NCI-H774 (cell line): ENCODE measurements around the gene B4GALT3.

Source experiments
- DNase-seq: peaks from one replicate; lab custom pipeline; 2025; lab: John Stamatoyannopoulos, UW

Gene B4GALT3

DNA sequence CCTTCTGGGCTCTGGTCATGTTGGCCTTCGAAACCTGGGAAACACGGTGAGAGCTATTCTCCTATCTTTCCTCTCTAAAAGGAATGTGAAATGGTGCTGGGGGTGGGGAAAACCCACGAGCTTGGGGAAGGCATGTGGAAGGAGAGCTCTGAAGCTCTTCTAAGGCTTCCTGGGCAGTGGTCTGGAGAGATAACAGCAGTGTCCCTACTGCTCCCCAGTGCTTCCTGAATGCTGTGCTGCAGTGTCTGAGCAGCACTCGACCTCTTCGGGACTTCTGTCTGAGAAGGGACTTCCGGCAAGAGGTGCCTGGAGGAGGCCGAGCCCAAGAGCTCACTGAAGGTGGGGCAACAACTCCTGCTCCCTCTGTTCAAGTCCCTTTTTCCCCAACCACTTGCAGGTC lies 15.3 kb downstream of the B4GALT3 start:
- DNase-seq = no peak

DNA sequence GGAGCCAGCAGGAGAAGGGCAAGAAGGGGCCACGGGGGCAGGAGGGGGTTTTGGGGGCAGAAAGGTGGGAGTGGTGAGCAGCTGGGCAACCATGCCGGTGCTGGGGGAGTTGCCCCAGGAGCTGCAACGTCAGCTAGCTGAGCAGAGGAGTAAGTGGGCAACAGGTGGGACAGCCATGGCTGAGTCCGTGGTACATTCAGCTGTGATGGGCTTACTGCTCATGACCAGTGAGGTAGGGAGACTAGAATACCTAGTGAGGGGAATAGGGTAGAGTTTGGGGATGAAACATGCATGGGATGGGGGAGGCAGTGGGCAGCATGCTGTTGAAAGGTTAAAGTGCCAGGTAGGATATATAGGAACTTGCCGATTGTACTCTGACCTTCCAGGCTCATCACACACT lies 15.7 kb downstream of the B4GALT3 start:
- no peak for DNase-seq

DNA sequence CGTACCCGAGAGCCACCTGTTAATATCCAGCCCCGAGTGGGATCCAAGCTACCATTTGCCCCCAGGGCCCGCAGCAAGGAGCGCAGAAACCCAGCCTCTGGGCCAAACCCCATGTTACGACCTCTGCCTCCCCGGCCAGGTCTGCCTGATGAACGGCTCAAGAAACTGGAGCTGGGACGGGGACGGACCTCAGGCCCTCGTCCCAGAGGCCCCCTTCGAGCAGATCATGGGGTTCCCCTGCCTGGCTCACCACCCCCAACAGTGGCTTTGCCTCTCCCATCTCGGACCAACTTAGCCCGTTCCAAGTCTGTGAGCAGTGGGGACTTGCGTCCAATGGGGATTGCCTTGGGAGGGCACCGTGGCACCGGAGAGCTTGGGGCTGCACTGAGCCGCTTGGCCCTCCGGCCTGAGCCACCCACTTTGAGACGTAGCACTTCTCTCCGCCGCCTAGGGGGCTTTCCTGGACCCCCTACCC lies 16.6 kb downstream of the B4GALT3 start:
- no peak for DNase-seq

DNA sequence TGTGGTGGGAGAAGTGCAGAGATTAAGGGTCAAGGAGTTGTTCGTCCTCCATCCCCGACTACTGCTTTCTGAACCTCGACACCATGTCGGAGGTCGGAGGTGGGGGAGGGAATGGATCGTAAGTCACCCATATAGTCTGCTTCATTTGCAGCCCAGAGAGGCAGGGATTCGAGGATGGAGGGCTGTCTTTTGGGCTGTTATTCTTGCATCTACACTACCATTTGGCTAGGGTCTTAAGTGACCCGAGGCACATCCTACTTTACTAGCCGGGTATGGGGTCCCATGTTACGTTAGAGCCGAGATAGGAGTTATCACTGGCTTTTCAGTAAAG lies 17.4 kb downstream of the B4GALT3 start:
- DNase-seq = no peak

DNA sequence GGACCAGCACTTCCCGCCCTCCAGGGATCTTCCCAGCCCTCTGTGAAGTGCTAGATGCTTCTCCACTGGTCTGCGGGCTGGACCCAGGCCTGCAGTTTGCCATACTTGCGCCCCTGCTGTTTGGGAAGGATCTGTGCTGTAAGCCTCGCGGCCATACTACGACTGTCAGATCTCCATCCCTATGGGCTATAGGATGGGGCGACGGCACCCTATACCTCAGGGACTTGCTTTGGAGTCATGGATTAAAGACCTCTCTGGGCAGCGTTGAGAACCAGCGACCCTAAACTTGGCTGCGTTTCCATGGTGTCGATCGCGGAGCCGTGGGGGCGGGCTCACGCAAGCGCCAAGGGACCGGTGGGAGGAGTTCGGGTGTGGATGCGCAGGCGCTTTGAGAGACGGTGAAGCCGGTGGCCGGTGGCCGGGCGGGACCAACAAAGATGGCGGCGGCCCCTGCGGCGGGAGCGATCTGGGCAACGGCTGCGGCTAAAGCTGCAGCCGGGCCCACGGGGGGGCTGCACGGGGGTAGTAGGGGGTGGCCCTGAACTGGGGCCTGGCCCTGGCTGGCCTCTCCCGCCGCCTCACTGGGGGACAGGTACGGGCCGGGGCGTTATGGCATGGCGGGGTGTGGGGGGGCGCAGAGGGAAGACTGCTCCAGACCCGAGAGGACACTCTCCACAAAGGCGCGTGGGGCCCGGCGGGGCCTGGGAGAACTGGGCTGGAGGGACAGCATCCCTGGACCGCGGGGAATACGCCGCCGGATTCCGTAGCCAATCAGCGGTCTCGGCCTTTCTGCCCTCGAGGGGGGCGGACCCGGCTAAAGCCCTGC lies 18.0 kb downstream of the B4GALT3 start, which contains the start of gene USP21:
Gene USP21, plus strand, starts transcription at position 414 of the 826 bp plus-strand sequence. CDS start 1,141 bp downstream, outside the sequence.
- peak; percentile 88 for DNase-seq

DNA sequence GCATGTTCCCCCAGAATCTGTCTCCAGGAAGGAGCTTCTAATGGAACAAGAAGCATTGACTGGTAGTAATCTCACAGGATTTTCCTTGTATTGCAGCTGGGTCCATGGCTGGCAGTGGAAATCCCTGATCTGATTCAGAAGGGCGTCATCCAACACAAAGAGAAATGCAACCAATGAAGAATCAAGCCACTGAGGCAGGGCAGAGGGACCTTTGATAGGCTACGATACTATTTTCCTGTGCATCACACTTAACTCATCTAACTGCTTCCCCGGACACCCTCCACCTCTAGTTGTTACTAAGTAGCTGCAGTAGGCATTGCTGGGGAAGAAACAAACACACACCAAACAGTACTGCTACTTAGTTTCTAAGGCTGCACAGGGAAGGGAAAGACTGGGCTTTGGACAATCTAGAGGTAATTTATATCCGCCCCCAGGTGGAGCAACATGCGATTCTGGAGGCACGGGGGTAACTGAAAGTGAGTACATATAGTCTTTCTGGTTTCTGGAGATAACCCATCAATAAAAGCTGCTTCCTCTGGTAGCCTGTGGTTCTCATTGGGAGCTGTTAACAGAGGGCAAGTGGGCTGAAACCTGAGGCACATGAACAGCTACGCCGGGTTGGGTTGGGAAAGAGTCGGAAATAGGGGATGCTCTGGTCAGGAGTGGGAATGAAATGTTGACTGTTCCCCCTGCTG lies 18.8 kb downstream of the B4GALT3 start:
- DNase-seq = no peak

DNA sequence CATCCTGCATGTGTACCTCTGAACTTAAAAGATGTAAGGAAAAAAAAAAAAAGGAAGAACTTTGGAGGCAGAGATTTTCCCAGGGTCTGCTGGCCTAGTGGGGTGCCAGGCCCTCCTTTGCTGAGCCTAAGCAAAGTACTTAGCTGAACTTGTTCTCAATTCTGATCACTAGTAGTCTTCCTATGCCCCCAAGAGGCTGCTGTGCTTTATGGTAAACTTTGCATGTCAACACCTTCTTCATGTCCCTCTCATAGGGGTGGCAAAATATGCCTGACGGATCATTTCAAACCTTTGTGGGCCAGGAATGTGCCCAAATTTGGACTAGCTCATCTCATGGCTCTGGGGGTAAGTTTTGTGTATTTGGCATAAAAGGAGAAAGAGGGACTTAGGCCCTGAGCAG lies 19.4 kb downstream of the B4GALT3 start:
- DNase-seq = no peak

DNA sequence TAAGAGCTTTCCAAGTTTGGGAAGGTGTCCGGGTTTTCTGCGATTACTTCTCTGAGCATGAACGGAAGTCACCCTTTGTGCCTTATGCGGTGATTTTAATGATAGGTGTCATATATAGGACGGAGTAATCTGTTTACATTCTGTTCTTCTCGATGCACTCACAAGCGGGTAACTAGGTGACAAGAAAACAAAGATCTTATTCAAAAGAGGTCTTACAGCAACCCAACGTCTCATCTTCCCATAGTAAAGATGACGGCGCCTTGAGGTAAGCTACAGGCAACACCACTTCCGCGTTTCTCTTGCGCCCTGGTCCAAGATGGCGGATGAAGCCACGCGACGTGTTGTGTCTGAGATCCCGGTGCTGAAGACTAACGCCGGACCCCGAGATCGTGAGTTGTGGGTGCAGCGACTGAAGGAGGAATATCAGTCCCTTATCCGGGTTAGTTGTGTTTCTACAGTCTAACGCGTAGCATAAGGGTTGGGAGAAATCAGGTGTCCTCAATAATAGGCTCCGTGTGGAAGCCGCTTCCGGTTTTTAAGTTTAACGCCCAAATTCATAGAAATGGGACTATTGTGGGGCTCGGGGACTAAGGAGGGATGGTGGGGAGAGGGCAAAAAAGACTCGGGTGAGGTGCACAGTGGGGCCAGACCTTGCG lies 23.5 kb downstream of the B4GALT3 start, which contains the start of gene UFC1:
Gene UFC1, plus strand, starts transcription at position 297 of the 656 bp plus-strand sequence. Its CDS starts 20 bp downstream, at position 317.
- peak; percentile 88 for DNase-seq

DNA sequence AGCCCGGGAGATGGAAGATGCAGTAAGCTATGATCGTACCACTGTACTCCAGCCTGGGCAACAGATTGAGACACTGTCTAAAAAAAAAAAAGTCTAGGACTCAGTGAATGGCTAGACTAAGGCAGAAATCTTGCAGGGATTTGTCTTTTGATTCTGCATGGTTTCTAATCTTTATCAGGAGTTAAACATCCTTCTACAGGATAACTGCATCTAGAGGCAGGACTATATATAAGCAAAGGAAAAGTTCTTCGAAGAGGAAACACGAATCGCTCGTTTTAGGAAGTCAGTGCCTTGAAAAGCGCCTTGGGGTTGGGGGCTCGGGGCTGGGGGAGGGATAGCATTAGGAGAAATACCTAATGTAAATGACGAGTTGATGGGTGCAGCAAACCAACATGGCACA lies 24.1 kb downstream of the B4GALT3 start:
- no peak for DNase-seq

DNA sequence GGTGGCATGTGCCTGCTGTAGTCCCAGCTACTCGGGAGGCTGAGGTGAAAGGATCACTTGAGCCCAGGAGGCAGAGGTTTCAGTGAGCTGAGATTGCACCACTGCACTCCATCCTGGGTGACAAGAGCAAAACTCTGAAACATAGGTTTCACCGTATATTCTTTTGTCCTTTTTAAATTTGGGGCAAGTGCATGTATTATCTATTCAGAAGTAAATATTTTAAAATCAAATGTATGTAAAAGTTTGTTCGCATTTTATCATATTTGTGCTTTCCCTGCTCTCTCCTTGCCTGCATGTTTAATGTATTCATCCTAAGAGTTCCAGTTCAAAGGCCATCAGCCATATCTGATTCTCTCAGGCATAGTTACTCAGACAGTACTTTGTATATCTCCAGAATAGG lies 31.5 kb downstream of the B4GALT3 start:
- no peak for DNase-seq

DNA sequence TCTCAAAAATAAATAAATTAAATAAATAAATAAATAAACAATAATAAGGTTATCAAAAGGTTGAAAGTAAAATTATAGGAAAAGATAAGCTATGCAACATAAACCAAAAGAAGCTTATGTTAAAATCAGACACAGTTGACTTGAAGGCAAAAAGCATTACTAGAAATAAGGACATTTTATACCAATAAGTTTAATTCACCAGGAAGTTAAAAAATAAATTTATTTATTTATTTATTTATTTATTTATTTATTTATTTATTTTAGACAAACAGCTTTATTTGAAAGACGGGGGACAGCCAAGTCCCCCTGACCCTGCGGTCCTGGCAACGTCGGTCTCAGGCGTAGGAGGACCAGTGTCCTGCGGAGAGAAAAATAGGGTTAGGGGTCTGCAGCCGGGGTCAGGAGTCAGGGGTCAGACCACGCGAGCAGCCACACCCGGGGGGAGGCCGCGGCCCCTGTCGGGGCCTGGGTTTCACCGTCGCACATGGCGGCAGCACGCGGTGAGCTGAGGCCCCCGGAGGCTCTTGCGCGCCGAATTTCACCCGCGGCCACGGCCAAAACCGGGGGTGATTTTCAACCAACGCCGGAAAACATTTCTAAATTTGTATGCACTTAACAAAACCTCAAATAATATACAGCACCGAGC lies 36.4 kb downstream of the B4GALT3 start:
- no peak for DNase-seq

DNA sequence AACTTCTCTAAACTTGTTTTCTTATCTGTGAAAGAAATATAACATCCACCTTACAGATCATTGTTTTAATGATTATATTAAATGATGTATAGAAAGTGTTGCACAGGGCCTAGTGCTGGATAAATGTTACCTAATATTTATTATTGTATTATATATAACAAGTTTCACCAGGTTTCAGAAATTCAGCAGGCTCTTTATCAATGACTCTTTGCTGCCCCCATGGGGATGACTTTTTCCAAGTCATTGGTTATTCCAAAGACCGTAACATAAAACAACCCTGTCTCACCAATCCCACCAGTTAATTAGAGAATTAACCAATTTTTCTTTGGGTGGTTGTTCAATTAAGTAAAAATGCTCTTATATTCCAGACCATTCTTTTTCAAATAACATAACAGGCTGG lies 37.5 kb downstream of the B4GALT3 start:
- DNase-seq = peak; percentile 5

DNA sequence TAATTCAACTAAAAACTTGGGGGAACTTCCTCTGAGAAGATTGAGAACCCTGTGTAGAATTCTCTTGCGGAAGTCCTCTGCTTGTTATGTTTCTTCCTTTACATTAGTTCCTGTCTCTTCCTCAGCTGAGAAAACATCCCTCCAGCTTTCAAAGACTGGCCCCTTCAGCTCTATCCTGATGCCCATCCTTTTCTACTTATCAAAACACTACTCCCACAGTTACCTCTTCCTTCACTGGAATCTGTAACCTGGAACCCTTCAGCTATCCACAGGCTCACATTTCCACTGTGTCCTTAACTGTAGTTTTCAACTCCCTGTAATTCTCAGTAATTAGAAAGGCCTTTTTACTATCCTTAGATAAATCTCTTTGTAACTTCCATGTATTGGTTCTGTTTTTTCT lies 38.9 kb downstream of the B4GALT3 start:
- no peak for DNase-seq

DNA sequence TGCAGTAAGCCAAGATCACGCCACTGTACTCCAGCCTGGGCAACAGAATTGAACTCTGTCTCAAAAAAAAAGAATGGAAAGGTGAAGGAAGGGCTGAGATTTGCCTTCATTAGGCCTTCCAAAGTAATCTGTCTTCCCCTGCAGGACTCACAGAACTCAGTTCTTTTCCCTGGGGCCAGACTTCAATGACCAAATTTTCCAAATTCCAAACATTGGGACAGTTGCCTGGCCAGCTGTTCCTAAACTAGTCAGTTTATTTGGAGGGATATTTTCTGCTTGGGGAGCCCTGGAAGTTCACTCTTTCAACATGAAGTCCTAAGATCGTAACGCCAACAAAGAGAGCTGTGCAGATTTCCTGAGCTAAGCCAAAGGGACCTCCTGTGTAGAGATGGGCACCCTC lies 39.4 kb downstream of the B4GALT3 start:
- DNase-seq = no peak

DNA sequence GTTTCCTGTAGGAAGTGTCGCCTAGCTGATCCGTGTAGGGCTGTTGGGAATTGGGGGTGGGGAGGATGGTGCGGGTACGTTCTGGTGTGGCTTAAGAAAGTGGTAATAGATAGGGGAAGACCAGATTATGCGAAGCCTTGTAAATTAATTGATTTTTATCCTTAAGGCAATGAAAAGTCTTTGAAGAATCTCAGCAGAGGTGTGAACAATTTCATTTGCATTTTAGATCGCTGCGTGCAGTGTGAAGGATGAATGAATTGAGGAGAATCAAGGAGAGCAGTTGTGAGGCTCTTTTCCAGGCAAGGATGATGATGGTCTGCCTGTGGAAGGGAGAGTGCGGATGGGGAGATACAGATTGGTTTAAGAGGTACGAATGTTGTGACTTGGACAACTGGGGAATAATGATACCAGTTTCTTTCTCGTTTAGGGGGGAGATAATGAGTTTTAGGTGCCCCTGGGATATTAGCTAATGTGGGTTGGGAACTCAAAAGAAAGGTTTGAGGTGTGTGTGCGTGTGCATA lies 44.0 kb downstream of the B4GALT3 start:
- no peak for DNase-seq

DNA sequence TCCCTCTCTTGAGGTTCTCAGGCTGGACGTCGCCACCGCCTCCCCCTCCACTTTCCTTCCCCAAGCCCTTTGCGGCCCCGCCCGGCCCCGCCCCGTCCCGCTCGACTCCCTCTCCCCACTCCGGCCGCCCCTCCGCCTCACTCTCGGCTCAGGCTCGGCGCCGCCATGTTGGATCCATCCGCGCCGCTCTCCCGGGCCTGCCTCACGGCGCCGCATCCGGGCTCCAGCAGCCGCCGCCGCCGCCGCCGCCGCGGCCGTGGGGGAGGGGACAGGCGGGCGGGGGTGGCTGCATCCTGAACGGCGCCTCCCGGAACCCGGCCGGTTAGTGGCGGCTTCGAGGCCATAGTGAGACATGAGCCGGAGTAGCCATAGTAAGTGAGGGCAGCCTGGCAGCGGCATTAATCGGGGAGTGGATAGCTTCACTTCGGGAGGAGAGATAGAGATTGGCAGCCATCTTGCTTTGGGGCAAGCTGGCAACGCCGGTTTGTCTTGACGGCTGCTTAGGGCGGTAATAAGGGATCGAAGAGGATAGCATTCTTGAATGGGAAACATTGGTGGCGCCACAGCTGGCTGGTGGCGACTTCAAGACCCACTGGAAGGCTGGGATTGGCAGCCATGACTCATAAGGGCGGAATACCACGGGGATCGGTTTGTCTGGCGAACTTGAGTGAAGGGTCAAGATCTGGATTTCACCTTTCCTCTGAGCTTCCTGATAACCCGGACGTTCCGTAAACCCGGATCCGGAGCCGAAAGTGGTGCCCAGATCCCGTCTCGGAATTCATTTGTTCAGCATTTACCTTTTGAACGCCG lies 44.7 kb downstream of the B4GALT3 start, which contains the start of gene DEDD:
Gene DEDD, minus strand, starts transcription at position 258 of the 810 bp plus-strand sequence. CDS start 8,205 bp downstream, outside the sequence.
- peak; percentile 91 for DNase-seq

DNA sequence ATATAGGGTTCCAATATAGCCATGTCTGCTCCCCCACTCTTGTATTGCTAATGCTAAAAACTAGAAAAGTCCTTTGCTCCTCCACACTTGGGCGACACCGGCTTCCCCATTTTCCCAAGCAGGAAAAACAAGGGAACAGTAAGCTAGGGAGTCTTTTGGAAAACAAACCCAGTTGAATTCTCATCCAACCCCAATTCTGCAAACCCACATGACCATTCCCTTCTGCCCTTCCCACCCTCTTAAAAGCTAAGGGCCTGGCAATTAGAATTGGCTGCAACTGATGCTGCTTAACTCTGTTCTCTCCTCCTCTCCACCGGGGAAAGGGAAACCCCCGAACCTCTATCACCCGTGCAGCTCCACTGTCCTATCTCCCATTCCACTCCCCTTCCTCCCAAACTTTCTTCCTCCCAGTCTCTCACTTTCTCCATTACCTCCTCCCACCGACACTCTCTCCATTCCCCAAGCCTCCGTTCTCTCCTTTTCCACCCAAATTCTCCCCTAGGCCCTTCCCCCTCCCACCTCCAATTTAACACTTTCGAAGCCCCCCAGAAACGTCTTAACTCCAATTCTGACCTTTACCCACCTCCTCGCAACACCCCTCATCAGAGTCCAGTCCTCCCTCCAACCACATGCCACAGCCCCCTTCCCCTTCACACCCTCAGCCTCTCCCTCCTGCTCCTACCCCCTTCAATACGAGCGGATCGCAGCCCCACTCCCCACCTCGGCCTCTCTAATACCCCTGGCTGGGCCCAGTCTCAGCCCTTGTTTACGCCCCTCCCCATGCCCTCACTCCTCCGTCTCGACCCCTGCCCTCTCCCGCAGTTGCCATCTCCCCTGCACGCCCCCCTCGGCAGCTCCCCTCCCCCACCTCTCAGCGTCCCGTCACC lies 45.5 kb downstream of the B4GALT3 start:
- DNase-seq = no peak

DNA sequence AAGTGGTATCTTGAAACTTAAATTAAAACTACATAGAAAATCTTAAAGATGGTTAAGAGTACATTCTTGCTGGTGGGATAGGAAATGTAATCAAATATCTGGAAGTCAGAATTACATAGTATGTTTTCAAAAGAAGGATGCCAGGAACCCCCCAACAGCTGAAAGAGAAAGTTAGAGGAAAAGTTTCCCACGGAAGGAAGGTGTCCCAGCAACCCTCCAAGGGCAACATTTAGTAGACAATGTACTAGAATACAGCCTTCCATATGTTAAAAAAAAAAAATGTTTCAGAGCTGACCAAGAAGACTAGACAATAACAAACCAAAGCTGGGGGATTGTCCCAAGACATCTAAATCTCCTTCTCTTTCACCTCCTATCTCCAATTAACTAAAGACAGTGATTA lies 47.0 kb downstream of the B4GALT3 start:
- no peak for DNase-seq

DNA sequence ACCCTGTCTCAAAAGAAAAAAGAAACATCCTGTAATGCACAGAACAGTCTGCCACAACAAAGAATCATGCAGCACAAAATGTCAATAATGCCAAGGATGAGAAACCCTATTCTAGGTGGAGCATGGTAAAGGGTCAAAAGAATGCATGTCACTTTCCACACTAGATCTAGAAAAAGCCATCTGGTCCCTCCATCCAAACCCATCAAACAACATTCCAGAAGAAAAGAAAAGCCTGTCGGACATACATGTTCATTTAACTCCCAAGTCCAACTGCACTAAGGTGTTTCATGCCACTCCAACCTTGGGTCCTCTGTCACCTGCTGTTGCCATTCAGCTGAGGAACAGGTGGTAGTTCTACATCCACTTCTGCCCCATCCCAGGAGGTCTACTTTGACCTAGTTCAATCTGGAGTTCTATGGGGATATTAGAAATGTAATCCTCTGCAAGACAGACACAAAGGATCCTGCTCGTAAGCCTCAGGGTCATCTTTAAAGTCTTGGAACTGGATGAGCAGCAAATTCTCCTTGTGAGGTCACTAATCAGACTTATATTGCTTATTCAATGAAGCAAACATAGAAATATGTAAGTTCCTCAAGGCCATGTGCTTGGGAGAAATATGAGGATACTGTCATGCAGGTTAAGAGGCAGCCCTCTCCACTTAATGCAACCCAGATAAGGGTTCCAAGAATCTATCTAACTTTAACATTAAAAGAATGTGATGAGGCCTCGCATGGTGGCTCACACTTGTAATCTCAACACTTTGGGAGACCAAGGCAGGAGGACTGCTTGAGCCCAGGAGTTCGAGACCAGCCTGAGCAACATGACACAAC lies 48.5 kb downstream of the B4GALT3 start:
- DNase-seq = no peak
